ENCODE measurements around the gene SMARCD1. TPM values are rescaled to one million over a fixed set of nuclear protein-coding genes. Genes with fewer than 3 reads are reported as not detected.

SMARCD1 gene
- total RNA-seq (10 to 100 TPM; 19.1 to 24.4 TPM), polyA plus RNA-seq (10 to 100 TPM in 1 of 2 donors, 1 to 10 TPM in 1; 4.6 to 11.6 TPM)

DNA sequence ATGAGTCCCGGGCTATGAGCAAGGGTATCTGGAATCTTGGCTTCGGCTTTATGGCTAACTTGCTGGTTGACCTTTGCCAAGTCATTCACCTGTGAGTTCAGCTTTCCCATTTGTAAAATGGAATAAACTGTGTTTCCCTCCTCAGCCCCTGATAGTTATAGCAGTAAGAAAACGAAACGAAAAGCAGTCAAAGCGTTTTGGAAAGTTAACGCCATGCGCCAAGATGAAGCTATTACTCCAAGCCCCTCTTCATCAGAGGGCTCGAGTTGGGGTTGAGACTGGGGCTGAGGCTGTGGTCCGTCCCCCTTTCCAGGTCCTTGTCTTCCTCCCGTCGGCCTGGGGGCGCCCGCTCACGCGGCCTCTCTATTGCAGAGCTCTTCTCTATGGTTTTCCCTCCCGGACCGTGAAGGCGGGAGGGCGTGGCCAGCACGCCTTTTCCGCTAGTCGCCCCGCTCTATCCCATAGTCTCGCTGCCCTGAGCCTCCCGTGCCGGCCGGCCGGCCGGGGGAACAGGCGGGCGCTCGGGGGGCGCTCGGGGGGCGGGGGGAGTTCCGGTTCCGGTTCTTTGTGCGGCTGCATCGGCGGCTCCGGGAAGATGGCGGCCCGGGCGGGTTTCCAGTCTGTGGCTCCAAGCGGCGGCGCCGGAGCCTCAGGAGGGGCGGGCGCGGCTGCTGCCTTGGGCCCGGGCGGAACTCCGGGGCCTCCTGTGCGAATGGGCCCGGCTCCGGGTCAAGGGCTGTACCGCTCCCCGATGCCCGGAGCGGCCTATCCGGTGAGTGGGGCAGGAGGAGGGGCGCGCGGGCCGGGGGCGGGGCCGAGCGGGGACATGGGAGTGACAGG is at the start of gene SMARCD1:
Gene SMARCD1, plus strand, starts transcription at position 568 of the 840 bp plus-strand sequence. Its CDS starts 28 bp downstream, at position 596.
- peak within 1 kb of the TSS; percentile 53 to 92 (median 92) for H3K4me3 ChIP-seq (ENCODE audit: low read depth in 1 of 3, low read length in 3 of 3)
- peaks cover 3 to 30% (median 17%) of the 10 kb centered on the region in 4 donors for H3K36me3 ChIP-seq (ENCODE audit: control insufficient read depth in 4 of 4, insufficient read depth in 3 of 4, low read depth in 1 of 4, low read length in 3 of 4)
- H3K4me1 ChIP-seq (ENCODE audit: control insufficient read depth in 4 of 4, insufficient read depth in 4 of 4, low read length in 3 of 4) = peaks cover 0 to 24% (median 9%) of the 10 kb centered on the region in 4 donors
- peak; percentile 89 for DNase-seq (ENCODE audit: low spot score)
- WGBS = under 1% methylated on average over 69 of the region's 69 CpGs
- TF ChIP-seq, protein P1, sequence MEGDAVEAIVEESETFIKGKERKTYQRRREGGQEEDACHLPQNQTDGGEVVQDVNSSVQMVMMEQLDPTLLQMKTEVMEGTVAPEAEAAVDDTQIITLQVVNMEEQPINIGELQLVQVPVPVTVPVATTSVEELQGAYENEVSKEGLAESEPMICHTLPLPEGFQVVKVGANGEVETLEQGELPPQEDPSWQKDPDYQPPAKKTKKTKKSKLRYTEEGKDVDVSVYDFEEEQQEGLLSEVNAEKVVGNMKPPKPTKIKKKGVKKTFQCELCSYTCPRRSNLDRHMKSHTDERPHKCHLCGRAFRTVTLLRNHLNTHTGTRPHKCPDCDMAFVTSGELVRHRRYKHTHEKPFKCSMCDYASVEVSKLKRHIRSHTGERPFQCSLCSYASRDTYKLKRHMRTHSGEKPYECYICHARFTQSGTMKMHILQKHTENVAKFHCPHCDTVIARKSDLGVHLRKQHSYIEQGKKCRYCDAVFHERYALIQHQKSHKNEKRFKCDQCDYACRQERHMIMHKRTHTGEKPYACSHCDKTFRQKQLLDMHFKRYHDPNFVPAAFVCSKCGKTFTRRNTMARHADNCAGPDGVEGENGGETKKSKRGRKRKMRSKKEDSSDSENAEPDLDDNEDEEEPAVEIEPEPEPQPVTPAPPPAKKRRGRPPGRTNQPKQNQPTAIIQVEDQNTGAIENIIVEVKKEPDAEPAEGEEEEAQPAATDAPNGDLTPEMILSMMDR (IDR thresholded peaks at IDR 0.05; ENCODE audit: low read depth, low read length, missing input control) = no peak
- TF ChIP-seq, protein P2, sequence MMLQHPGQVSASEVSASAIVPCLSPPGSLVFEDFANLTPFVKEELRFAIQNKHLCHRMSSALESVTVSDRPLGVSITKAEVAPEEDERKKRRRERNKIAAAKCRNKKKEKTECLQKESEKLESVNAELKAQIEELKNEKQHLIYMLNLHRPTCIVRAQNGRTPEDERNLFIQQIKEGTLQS (IDR thresholded peaks at IDR 0.05) = no peak
- TF ChIP-seq, protein P3, sequence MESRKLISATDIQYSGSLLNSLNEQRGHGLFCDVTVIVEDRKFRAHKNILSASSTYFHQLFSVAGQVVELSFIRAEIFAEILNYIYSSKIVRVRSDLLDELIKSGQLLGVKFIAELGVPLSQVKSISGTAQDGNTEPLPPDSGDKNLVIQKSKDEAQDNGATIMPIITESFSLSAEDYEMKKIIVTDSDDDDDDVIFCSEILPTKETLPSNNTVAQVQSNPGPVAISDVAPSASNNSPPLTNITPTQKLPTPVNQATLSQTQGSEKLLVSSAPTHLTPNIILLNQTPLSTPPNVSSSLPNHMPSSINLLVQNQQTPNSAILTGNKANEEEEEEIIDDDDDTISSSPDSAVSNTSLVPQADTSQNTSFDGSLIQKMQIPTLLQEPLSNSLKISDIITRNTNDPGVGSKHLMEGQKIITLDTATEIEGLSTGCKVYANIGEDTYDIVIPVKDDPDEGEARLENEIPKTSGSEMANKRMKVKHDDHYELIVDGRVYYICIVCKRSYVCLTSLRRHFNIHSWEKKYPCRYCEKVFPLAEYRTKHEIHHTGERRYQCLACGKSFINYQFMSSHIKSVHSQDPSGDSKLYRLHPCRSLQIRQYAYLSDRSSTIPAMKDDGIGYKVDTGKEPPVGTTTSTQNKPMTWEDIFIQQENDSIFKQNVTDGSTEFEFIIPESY (IDR thresholded peaks at IDR 0.05) = no peak
- TF ChIP-seq, protein P4, sequence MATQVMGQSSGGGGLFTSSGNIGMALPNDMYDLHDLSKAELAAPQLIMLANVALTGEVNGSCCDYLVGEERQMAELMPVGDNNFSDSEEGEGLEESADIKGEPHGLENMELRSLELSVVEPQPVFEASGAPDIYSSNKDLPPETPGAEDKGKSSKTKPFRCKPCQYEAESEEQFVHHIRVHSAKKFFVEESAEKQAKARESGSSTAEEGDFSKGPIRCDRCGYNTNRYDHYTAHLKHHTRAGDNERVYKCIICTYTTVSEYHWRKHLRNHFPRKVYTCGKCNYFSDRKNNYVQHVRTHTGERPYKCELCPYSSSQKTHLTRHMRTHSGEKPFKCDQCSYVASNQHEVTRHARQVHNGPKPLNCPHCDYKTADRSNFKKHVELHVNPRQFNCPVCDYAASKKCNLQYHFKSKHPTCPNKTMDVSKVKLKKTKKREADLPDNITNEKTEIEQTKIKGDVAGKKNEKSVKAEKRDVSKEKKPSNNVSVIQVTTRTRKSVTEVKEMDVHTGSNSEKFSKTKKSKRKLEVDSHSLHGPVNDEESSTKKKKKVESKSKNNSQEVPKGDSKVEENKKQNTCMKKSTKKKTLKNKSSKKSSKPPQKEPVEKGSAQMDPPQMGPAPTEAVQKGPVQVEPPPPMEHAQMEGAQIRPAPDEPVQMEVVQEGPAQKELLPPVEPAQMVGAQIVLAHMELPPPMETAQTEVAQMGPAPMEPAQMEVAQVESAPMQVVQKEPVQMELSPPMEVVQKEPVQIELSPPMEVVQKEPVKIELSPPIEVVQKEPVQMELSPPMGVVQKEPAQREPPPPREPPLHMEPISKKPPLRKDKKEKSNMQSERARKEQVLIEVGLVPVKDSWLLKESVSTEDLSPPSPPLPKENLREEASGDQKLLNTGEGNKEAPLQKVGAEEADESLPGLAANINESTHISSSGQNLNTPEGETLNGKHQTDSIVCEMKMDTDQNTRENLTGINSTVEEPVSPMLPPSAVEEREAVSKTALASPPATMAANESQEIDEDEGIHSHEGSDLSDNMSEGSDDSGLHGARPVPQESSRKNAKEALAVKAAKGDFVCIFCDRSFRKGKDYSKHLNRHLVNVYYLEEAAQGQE (IDR thresholded peaks at IDR 0.05) = no peak
- TF ChIP-seq RAD21 (IDR thresholded peaks at IDR 0.05) = peak; percentile 38 to 50
- peak; percentile 51 to 69 for TF ChIP-seq RXRA (IDR thresholded peaks at IDR 0.05)
- TF ChIP-seq SP1 (IDR thresholded peaks at IDR 0.05) = peak; percentile 67
- peak; percentile 29 for TF ChIP-seq FOXA1 (IDR thresholded peaks at IDR 0.05)
- peak; percentile 53 for TF ChIP-seq TAF1 (conservative IDR thresholded peaks at IDR 0.05)
- TF ChIP-seq YY1 (IDR thresholded peaks at IDR 0.05) = peak; percentile 93
- peak; percentile 43 to 66 for TF ChIP-seq GABPA (IDR thresholded peaks at IDR 0.05 in 1 of 2, conservative IDR thresholded peaks at IDR 0.05 in 1 of 2)
- TF ChIP-seq, protein P5, sequence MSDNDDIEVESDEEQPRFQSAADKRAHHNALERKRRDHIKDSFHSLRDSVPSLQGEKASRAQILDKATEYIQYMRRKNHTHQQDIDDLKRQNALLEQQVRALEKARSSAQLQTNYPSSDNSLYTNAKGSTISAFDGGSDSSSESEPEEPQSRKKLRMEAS (IDR thresholded peaks at IDR 0.05) = no peak
- no peak for TF ChIP-seq EGR1 (IDR thresholded peaks at IDR 0.05; ENCODE audit: low read depth in 2 of 2)
- no peak for TF ChIP-seq HNF4G (IDR thresholded peaks at IDR 0.05)
- TF ChIP-seq JUND (IDR thresholded peaks at IDR 0.05) = peak in 1 of 2 donors; percentile 32
- peak; percentile 74 for TF ChIP-seq NR2F2 (IDR thresholded peaks at IDR 0.05)
- TF ChIP-seq FOXA2 (IDR thresholded peaks at IDR 0.05) = no peak
- peak in 1 of 2 donors; percentile 34 for TF ChIP-seq HNF4A (conservative IDR thresholded peaks at IDR 0.05)
- no peaks in the 10 kb centered on the region for H3K27me3 ChIP-seq (ENCODE audit: control insufficient read depth in 4 of 4, insufficient read depth in 4 of 4, low read length in 3 of 4)
- no peaks in the 10 kb centered on the region for H3K9me3 ChIP-seq (ENCODE audit: control insufficient read depth in 4 of 4, low read length in 3 of 4)
- peak within 1 kb of the TSS; percentile 53 to 85 for H3K9ac ChIP-seq (ENCODE audit: low read depth in 1 of 2, low read length in 2 of 2)
- H3K27ac ChIP-seq (ENCODE audit: low read depth in 1 of 2, low read length in 2 of 2) = peak within 1 kb of the TSS; percentile 82 to 88
